LNCaP clone FGC (cell line): ENCODE data around the gene TOP3B.

Source experiments
- DNase-seq: peaks from one replicate; pipeline ENCODE4 v3.0.0-alpha.2; 2011; ENCODE audit warnings: low read depth
- H3K4me3 ChIP-seq: 2 replicates; pipeline ENCODE4 v1.5.1; 2011; ENCODE audit warnings: mild to moderate bottlenecking, low read depth, low read length, control low read depth
- TF ChIP-seq, protein P1 (sequence below): IDR thresholded peaks from 2 replicates; pipeline ENCODE4 v1.5.1; 2012; ENCODE audit warnings: mild to moderate bottlenecking; ENCODE audit not compliant: control insufficient read depth, insufficient read depth; ENCODE audit errors: extremely low read depth

The TOP3B gene

DNA sequence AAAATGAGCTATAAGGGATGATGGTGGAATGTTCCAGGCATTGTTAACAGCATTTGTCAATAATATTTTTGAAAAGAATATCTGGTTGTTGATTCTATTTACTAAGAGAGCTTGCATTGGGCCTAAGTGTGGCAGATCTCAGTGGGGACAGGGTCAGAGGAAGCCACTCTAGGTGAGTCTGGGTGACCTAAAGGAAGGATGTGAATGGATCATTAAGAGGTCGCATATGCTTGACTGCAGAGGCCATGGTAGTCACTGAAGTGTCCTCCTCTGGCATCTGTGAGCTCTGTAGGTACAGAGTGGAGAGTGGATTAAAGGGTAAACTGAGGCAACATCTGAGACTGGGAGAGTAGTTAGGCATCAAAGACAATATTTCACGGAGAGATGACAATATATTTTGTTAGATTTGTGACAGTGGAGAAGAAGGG is 37.9 kb upstream of the TOP3B start:
- TF ChIP-seq, protein P1, sequence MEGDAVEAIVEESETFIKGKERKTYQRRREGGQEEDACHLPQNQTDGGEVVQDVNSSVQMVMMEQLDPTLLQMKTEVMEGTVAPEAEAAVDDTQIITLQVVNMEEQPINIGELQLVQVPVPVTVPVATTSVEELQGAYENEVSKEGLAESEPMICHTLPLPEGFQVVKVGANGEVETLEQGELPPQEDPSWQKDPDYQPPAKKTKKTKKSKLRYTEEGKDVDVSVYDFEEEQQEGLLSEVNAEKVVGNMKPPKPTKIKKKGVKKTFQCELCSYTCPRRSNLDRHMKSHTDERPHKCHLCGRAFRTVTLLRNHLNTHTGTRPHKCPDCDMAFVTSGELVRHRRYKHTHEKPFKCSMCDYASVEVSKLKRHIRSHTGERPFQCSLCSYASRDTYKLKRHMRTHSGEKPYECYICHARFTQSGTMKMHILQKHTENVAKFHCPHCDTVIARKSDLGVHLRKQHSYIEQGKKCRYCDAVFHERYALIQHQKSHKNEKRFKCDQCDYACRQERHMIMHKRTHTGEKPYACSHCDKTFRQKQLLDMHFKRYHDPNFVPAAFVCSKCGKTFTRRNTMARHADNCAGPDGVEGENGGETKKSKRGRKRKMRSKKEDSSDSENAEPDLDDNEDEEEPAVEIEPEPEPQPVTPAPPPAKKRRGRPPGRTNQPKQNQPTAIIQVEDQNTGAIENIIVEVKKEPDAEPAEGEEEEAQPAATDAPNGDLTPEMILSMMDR: no peak
- DNase-seq: no peak
- no peak overlapping the region for H3K4me3 ChIP-seq

DNA sequence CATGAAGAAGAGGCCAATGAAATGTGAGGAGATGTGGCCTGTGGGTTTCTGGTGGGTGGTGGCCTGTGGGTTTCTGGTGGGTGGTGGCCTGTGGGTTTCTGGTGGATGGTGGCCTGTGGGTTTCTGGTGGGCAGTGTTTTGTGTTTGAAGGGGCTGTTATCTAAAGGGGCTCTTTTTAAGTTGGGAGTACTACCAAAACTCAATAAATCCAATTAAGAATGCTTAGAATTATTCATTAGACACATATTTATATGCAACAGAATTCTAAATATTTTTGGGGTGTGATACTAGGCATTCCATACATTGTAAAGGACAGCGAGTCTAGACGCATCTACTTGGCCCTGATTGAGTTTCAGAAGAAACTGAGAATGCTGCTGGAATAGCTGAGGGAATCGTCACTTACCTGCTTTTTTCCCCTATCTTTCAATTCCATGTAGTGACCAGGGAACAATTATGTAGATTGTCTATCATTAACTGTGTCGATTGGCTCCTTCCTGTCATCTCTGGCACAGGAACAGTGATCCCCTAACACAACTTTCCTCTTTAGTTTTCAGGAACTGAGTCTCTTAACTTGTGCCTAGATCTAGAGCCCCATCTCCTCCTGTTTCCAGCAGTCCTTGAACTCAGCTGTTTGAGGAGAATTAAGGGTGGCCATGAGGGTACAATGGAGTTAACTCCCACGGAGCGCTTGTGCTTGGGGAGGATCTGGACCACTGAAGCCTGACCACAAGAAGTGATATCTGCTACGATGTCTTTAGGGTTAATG is 37.3 kb upstream of the TOP3B start:
- TF ChIP-seq, protein P1: no peak
- H3K4me3 ChIP-seq: no peak overlapping the region
- no peak for DNase-seq

DNA sequence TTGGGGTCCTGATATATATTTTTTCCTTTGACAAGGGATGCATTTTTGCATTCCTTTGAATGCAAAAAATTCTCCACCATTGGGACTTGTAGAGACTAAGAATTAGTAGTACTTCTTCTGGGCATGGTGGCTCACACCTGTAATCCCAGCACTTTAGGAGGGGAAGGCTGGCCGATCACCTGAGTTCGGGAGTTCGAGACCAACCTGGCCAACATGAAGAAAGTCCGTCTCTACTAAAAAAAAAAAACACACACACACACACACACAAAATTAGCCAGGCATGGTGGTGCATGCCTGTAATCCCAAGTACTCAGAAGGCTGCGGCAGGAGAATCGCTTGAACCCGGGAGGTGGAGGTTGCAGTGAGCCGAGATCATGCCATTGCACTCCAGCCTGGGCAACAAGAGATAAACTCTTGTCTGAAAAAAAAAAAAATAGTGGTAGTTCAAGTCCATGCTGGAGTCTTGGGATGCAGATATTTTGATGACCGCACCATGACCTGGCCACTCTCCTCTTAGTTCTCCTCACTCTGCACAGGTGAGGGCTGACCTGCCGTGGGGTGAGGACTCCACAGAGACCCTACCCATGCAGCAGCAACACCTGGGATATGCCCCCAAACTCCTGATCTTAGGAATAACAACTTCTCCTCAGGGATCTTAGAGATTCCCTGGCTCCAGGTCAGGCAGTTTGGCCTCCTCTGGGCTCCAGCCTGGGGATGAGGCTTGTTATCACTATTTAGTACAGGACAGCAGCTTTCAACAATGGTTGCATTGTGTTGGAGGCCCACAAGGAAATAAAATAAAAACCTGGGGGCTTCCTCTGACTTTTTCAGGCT is 36.5 kb upstream of the TOP3B start:
- DNase-seq: no peak
- TF ChIP-seq, protein P1: no peak
- H3K4me3 ChIP-seq: no peak overlapping the region

DNA sequence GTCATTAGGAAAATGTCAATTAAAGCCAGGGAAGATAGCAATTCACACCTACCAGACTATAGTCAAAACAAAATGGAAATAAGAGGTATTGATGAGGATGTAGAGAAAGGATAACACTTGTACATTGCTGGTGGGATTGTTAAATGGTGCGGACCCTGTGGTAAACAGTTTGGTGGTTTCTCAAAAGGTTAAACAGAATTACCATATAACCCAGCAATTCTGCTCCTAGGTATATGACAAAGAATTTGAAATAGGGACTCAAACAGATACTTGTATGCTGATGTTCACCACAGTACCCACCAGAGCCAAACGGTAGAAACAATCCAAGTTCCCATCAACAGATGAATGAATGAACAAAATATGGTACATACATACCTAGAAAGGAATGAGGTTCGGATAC is 33.0 kb upstream of the TOP3B start:
- no peak for DNase-seq
- TF ChIP-seq, protein P1: no peak
- no peak overlapping the region for H3K4me3 ChIP-seq

DNA sequence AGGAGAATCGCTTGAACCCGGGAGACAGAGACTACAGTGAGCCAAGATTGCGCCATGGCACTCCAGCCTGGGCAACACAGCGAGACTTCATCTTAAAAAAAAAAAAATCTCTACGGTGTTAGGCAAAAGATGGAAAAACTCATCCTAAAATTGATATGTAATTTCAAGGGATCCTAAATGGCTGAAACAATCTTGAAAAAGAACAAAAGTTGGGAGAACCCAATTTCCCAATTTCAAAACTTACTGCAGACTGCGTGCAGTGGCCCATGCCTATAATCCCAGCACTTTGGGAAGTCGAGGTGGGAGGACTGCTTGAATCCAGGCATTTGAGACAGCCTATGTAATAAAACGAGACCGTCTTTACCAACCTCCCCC is 31.7 kb upstream of the TOP3B start:
- H3K4me3 ChIP-seq: no peak overlapping the region
- DNase-seq: no peak
- TF ChIP-seq, protein P1: no peak

DNA sequence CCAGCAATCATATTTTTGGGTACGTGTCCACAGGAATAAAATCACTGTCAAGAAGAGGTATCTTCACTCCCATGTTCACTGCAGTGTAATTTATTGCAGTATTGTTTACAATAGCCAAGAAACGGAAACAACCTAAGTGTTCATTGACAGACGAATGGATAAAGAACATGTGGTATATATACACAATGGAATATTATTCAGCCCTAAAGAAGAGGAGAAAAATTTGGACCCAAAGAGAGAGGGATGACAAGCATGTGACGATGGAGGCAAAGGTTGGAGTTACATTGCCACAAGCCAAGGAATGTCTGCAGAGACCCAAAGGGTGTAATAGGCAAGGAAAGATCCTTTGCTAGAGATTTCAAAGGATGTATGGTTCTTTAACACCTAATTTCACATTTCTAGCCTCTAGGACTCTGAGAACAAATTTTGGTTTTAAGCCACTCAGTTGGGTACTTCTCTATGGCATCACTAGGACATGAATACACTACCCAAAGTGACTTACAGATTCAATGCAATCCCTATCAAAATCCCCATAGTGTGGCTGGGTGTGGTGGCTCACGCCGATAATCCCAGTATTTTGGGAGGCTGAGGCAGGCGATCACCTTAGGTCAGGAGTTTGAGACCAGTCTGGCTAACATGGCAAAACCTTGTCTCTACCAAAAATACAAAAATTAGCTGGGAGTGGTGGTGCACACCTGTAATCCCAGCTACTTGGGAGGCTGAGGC is 31.1 kb upstream of the TOP3B start:
- TF ChIP-seq, protein P1: no peak
- no peak for DNase-seq
- no peak overlapping the region for H3K4me3 ChIP-seq
